ENCODE data around the gene KYAT1. TPM values are rescaled to one million over a fixed set of nuclear protein-coding genes. Genes with fewer than 3 reads are reported as not detected.
"Not testable (repeated sequence)": the region's sequence is repeated elsewhere in the genome, so short reads cannot be mapped to it uniquely, and the experiment has no call there.

KYAT1 gene
- total and polyA plus RNA-seq, 5 donors from 2014 or later: 8.2 to 15.7 (median 11.5) TPM

DNA sequence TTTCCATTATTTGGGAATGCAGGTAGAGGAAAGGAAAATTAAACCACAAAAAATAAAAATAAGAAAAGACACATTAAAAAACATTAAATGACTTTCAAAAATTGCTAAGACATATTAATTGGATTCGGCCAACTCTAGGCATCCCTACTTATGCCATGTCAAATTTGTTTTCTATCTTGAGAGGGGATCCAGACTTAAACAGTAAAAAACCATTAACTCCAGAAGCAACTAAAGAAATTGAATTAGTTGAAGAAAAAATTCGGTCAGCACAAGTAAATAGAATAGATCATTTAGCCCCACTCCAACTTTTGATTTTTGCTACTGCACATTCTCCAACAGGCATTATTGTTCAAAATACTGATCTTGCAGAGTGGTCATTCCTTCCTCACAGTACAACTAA, 29.1 kb downstream of the KYAT1 start:
- DNase-seq; H3K27me3 Mint-ChIP-seq; H3K9me3 ChIP-seq (ENCODE audit: control insufficient read depth in 2 of 2, low read length in 2 of 2); H3K4me3 Mint-ChIP-seq; H3K36me3 ChIP-seq (ENCODE audit: control insufficient read depth, insufficient read depth, low read length); H3K4me3 ChIP-seq (ENCODE audit: low read depth, low read length); H3K27ac ChIP-seq (ENCODE audit: insufficient read depth, low read length, poor library complexity, severe bottlenecking); H3K27me3 ChIP-seq (ENCODE audit: control insufficient read depth, insufficient read depth, low read length); H3K27ac Mint-ChIP-seq; H3K4me1 ChIP-seq (ENCODE audit: control insufficient read depth, insufficient read depth, low read length, poor library complexity, severe bottlenecking); ATAC-seq (ENCODE audit: low read depth in 2 of 2); H3K4me1 Mint-ChIP-seq: not testable (repeated sequence)
- peaks cover 0 to 19% (median 6%) of the 10 kb centered on the region in 7 donors for H3K9me3 Mint-ChIP-seq
- H3K36me3 Mint-ChIP-seq: peaks cover 19% of the 10 kb centered on the region

DNA sequence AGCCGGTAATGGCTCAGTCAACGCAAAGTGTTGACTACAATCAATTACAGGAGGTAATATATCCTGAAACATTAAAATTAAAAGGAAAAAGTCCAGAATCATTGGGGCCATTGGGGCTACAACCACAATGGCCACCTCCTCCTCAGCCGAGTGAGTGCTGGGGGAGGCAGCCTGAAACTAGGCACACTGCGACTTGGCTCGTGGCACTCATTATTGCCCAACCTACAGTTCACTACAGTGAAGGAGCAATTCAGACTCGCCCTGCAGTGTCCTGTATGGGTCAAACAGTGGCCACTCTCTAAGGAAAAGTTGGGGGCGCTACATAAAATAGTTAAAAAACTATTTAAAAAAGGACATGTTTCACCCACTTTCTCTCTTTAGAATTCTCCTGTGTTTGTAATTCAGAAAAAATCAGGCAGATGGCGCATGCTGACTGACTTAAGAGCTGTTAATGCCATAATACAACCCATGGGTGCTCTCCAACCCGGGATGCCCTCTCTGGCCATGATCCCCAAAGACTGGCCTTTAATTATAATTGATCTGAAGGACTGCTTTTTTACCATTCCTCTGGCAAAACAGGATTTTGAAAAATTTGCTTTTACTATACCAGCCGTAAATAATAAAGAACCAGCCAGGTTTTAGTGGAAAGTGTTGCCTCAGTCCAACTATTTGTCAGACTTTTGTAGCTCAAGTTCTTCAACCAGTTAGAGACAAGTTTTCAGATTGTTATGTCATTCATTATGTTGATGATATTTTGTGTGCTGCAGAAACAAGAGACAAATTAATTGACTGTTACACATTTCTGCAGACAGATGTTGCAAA, 29.8 kb downstream of the KYAT1 start:
- H3K27ac Mint-ChIP-seq; ATAC-seq (ENCODE audit: low read depth in 2 of 2); H3K4me3 ChIP-seq (ENCODE audit: low read depth, low read length); H3K4me1 ChIP-seq (ENCODE audit: control insufficient read depth, insufficient read depth, low read length, poor library complexity, severe bottlenecking); H3K27me3 ChIP-seq (ENCODE audit: control insufficient read depth, insufficient read depth, low read length); H3K27ac ChIP-seq (ENCODE audit: insufficient read depth, low read length, poor library complexity, severe bottlenecking); H3K9me3 ChIP-seq (ENCODE audit: control insufficient read depth in 2 of 2, low read length in 2 of 2); H3K36me3 ChIP-seq (ENCODE audit: control insufficient read depth, insufficient read depth, low read length); H3K27me3 Mint-ChIP-seq; H3K4me1 Mint-ChIP-seq; H3K4me3 Mint-ChIP-seq: not testable (repeated sequence)
- peaks cover 21% of the 10 kb centered on the region for H3K36me3 Mint-ChIP-seq
- peaks cover 0 to 20% (median 6%) of the 10 kb centered on the region in 7 donors for H3K9me3 Mint-ChIP-seq
- peak in 2 of 3 donors; percentile 16 to 50 for DNase-seq

DNA sequence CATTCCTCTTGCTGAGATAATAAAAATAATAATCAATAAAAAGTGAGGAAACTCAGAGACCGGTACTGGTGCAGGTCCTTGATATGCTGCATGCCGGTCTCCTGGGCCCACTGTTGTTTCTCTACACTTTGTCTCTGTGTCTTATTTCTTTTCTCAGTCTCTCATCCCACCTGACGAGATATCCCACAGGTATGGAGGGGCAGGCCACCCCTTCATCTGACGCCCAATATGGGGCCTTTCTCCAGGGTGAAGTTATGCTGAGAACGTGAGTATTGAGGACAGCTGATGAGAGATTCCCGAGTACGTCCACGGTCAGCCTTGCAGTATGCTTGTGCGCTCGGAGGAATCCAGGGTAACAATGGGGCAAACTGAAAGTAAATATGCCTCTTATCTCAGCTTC, 30.7 kb downstream of the KYAT1 start:
- not testable (repeated sequence) for ATAC-seq (ENCODE audit: low read depth in 2 of 2); H3K4me1 Mint-ChIP-seq; H3K4me1 ChIP-seq (ENCODE audit: control insufficient read depth, insufficient read depth, low read length, poor library complexity, severe bottlenecking); H3K9me3 ChIP-seq (ENCODE audit: control insufficient read depth in 2 of 2, low read length in 2 of 2); H3K27ac ChIP-seq (ENCODE audit: insufficient read depth, low read length, poor library complexity, severe bottlenecking); H3K4me3 ChIP-seq (ENCODE audit: low read depth, low read length); H3K36me3 ChIP-seq (ENCODE audit: control insufficient read depth, insufficient read depth, low read length); DNase-seq; H3K27me3 Mint-ChIP-seq; H3K4me3 Mint-ChIP-seq; H3K27me3 ChIP-seq (ENCODE audit: control insufficient read depth, insufficient read depth, low read length); H3K27ac Mint-ChIP-seq
- Mint-ChIP-seq H3K36me3 (peaks cover 21% of the 10 kb centered on the region), H3K9me3 (peaks cover 0 to 20% (median 6%) of the 10 kb centered on the region in 7 donors)

DNA sequence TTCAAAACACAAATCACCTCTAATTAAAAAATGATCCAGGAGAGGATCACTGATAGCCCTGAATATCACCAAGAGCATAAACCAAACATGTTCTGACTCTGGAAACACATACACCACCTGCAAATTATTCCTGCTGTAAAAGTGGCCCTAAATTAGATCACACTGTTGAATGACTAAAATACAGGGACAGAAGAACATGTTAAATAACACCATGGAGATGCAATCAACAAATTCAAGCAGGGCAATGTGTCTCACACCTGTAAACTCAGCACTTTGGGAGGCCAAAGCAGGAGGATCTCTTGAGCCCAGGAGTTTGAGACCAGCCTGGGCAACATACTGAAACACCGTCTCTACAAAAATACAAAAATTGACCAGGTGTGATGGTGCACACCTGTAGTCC, 33.9 kb downstream of the KYAT1 start:
- Mint-ChIP-seq H3K9me3 (peaks cover 0 to 20% (median 6%) of the 10 kb centered on the region in 7 donors), H3K27ac (no peak overlapping the region), H3K4me1 (peaks cover 0 to 4% (median 1%) of the 10 kb centered on the region in 4 donors), H3K27me3 (no peaks in the 10 kb centered on the region), H3K36me3 (peaks cover 21% of the 10 kb centered on the region), H3K4me3 (no peak overlapping the region)
- Histone ChIP-seq H3K4me3 (ENCODE audit: low read depth, low read length) (no peak overlapping the region), H3K27me3 (ENCODE audit: control insufficient read depth, insufficient read depth, low read length) (no peaks in the 10 kb centered on the region), H3K4me1 (ENCODE audit: control insufficient read depth, insufficient read depth, low read length, poor library complexity, severe bottlenecking) (no peaks in the 10 kb centered on the region), H3K27ac (ENCODE audit: insufficient read depth, low read length, poor library complexity, severe bottlenecking) (no peak overlapping the region), H3K9me3 (ENCODE audit: control insufficient read depth in 2 of 2, low read length in 2 of 2) (peaks cover 5 to 6% of the 10 kb centered on the region in 2 experiments), H3K36me3 (ENCODE audit: control insufficient read depth, insufficient read depth, low read length) (no peaks in the 10 kb centered on the region)
- no peak for ATAC-seq (ENCODE audit: low read depth in 2 of 2)
- no peak for DNase-seq

DNA sequence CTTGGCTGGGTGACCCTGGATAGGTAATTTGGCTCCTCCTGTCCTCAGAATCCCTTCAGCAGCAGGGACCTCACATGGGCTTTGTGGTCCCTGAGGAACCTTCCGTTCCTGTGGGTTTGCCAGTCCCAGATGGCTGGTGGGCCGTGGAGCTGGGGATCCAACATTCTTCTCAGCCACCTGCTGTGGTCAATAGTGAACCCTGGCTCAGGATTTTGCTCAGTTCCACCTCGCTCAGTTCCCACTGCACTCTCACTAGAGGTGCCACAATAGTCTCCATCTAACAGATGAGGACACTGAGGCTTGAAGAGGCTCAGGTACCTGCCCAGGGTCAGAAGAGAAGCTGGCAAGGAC, 35.1 kb downstream of the KYAT1 start:
- peaks cover 8% of the 10 kb centered on the region for H3K36me3 ChIP-seq (ENCODE audit: control insufficient read depth, insufficient read depth, low read length)
- peaks cover 5 to 6% of the 10 kb centered on the region in 2 experiments for H3K9me3 ChIP-seq (ENCODE audit: control insufficient read depth in 2 of 2, low read length in 2 of 2)
- ATAC-seq (ENCODE audit: low read depth in 2 of 2) (no peak), DNase-seq (no peak)
- H3K27me3 ChIP-seq (ENCODE audit: control insufficient read depth, insufficient read depth, low read length): no peaks in the 10 kb centered on the region
- no peak overlapping the region for H3K27ac ChIP-seq (ENCODE audit: insufficient read depth, low read length, poor library complexity, severe bottlenecking)
- H3K4me1 Mint-ChIP-seq: peaks cover 0 to 4% (median 1%) of the 10 kb centered on the region in 4 donors
- peaks cover 26% of the 10 kb centered on the region for H3K36me3 Mint-ChIP-seq
- no peaks in the 10 kb centered on the region for H3K4me1 ChIP-seq (ENCODE audit: control insufficient read depth, insufficient read depth, low read length, poor library complexity, severe bottlenecking)
- peaks cover 0 to 20% (median 6%) of the 10 kb centered on the region in 7 donors for H3K9me3 Mint-ChIP-seq
- H3K27me3 Mint-ChIP-seq: no peaks in the 10 kb centered on the region
- no peak overlapping the region for H3K4me3 ChIP-seq (ENCODE audit: low read depth, low read length)
- no peak overlapping the region for H3K4me3 Mint-ChIP-seq
- no peak overlapping the region for H3K27ac Mint-ChIP-seq

DNA sequence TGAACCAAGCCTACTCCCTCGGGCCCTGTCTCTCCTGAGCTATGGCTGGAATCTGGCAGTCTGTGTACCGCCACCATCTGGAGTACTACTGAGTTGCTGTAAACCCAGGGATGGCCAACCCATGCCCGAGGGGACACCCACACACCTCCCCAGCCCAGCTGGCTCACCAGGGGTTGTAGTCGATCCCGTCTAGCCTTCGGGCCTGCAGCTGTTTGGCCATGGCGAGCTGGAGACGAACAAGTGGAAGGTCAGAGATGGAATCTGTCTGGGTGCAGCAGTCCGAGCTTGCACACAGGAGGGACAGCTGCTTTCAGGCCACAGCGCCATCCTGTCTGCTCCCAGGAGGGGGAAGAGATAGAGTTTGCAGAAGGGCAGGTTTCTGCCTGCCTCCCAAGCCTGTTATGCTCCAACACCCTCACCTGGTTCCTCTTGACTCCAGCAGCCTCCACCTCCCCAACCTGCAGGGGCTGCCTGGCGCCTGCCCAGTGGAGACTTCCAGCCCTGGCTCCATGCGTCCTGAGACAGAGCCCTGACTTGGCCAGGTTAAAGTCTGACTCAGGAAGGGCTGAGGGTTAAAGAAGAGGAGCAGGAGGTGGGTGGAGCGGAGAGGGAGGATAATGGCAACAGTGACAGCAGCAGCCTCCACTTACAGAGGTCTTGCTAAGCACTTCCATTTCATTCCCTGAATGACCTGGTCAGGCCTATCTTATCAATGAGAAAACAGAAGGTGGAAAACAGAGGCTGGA, 36.4 kb downstream of the KYAT1 start:
- Histone ChIP-seq H3K36me3 (ENCODE audit: control insufficient read depth, insufficient read depth, low read length) (peaks cover 8% of the 10 kb centered on the region), H3K4me1 (ENCODE audit: control insufficient read depth, insufficient read depth, low read length, poor library complexity, severe bottlenecking) (no peaks in the 10 kb centered on the region), H3K27ac (ENCODE audit: insufficient read depth, low read length, poor library complexity, severe bottlenecking) (no peak overlapping the region), H3K9me3 (ENCODE audit: control insufficient read depth in 2 of 2, low read length in 2 of 2) (no peaks in the 10 kb centered on the region), H3K27me3 (ENCODE audit: control insufficient read depth, insufficient read depth, low read length) (no peaks in the 10 kb centered on the region), H3K4me3 (ENCODE audit: low read depth, low read length) (no peak overlapping the region)
- no peak overlapping the region for H3K4me3 Mint-ChIP-seq
- ATAC-seq (ENCODE audit: low read depth in 2 of 2): no peak
- peaks cover 0 to 9% (median 0%) of the 10 kb centered on the region in 7 donors for H3K9me3 Mint-ChIP-seq
- H3K27me3 Mint-ChIP-seq: peaks cover 4% of the 10 kb centered on the region
- peaks cover 0 to 4% (median 1%) of the 10 kb centered on the region in 4 donors for H3K4me1 Mint-ChIP-seq
- H3K36me3 Mint-ChIP-seq: peaks cover 13% of the 10 kb centered on the region
- no peak overlapping the region for H3K27ac Mint-ChIP-seq
- no peak for DNase-seq

DNA sequence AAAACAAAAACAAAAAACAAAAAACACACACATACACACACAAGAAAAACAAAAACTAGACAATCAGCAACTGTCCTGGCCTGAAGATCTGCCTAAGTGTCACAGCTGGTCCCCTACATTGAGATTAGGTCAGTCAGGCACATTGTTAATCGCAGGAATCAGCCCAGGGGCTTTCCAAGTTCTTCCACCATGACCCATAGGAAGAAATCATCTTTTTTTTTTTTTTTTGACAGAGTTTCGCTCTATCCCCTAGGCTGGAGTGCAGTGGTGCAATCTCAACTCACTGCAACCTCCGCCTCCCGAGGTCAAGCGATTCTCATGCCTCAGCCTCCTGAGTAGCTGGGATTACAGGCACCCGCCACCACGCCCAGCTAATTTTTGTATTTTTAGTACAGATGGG, 38.6 kb downstream of the KYAT1 start:
- H3K27ac Mint-ChIP-seq: peak overlapping the region in 1 of 3 donors; percentile 69

More for the DNA sequence above, 38.6 kb downstream of the KYAT1 start:
- not testable (repeated sequence) for ATAC-seq (ENCODE audit: low read depth in 2 of 2); H3K9me3 Mint-ChIP-seq; H3K4me1 Mint-ChIP-seq; H3K4me3 Mint-ChIP-seq; H3K36me3 ChIP-seq (ENCODE audit: control insufficient read depth, insufficient read depth, low read length); DNase-seq; H3K4me1 ChIP-seq (ENCODE audit: control insufficient read depth, insufficient read depth, low read length, poor library complexity, severe bottlenecking); H3K27ac ChIP-seq (ENCODE audit: insufficient read depth, low read length, poor library complexity, severe bottlenecking); H3K27me3 Mint-ChIP-seq; H3K4me3 ChIP-seq (ENCODE audit: low read depth, low read length); H3K27me3 ChIP-seq (ENCODE audit: control insufficient read depth, insufficient read depth, low read length); H3K36me3 Mint-ChIP-seq; H3K9me3 ChIP-seq (ENCODE audit: control insufficient read depth in 2 of 2, low read length in 2 of 2)
